Right kidney (tissue), 1 donor: ENCODE data around the gene EIF4G3.
A peak's percentile ranks its signal among the peaks of the same experiment; 100 is the strongest.
"Not testable (repeated sequence)": the region's sequence is repeated elsewhere in the genome, so short reads cannot be mapped to it uniquely, and the experiment has no call there.

Experiments used
- DNase-seq: peaks from one replicate; pipeline ENCODE4 v3.0.0-alpha.2; 2016

The EIF4G3 gene

DNA sequence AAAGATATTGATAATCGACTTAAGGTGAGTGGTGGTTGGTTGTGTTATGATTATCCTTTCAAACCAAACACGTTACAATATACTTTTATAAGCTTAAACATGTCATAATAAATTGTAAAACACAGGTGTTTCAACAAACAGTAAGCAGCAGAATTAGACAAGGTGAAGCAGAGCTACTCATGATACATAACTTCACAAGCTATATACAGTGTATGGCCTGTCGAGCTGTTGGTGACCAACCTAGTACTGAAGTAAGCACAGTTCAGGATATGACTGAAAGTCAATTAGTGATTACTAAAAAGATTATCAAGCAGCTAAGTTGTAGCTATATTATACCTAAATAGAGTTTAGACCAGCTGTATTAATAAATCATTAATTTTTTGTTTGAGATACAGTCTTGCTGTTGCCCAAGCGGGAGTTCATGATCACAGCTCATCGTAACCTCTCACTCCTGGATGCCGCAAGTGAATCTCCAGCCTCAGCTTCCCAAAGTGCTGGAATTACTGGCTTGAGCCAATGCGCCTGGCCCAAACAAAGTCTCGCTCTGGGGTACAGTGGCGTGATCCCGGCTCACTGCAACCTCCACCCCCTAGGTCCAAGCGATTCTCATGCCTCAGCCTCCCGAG, 148.1 kb downstream of the EIF4G3 start:
- no peak for DNase-seq

DNA sequence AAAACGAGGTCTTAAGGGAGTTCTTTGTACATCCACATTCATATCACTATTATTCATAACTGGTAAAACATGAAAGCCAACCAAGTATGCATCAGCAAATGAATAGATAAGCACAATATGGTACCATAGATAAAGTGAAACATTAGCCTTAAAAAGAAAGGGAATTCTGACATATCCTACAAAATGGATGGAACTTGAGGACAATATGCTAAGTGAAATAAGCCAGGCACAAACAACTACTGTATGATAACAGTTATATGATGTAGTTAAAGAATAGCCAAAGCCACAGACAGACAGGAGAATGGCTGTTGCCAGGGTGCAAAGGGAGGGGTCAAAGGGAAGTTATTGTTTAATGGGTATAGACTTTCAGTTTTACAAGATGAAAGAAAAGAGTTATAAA, 148.9 kb downstream of the EIF4G3 start:
- DNase-seq: no peak

- no peak for DNase-seq
Observed at GRCh38 chr1:21024918-21025317, 151.8 kb downstream of the EIF4G3 start.

- DNase-seq: not testable (repeated sequence)
Observed at GRCh38 chr1:21024136-21024896, 152.4 kb downstream of the EIF4G3 start.

DNA sequence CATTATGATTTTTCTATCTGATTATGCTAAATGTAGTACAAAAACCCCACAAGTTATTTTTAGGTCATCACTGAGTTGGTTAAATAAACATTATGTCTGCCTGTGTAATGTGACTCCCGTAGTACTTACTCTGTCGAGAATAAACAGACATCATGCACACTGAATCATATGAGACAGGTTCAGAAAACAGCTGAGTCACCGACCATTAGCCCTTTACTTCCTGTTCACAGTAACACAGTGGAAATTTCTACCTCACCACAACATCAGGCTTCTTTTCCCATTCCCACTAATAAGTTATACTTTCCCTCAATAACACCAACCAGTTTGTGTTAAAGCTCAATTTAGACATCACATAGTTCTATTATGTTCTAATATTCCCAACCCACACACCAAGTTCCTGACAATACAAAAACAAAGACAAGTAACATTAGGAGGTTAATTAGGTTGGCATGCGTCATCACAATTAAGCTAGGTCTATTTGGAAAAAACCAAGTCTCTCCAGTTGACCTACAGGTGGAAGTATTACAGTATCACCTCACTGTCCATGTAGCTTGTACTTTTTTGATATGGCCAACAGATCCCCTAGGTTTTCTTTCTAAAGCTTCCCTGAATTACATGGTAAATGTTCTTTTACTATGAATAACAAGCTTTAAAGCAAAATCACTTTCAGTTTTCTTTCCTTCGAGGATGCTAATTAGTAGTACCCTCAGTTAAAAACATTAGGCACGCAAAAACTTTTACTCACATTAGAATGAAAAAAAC, 154.2 kb downstream of the EIF4G3 start:
- peak; percentile 17 for DNase-seq

DNA sequence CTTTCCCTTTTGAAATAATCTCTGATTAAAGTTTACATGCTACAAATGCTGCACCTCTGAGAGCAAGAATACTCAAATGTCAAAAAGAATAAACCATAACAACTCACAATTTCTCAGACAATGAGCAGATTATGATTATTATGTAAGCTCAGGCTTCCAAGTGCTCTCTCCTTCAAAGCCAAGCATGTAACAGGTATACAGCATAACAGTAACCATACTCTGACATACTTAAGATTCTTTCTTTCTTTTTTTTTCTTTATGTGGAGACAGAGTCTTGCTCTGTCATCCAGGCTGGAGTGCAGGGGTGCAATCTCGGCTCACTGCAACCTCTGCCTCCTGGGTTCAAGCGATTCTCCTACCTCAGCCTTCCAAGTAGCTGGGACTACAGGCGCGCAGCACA, 155.4 kb downstream of the EIF4G3 start:
- DNase-seq: no peak

DNA sequence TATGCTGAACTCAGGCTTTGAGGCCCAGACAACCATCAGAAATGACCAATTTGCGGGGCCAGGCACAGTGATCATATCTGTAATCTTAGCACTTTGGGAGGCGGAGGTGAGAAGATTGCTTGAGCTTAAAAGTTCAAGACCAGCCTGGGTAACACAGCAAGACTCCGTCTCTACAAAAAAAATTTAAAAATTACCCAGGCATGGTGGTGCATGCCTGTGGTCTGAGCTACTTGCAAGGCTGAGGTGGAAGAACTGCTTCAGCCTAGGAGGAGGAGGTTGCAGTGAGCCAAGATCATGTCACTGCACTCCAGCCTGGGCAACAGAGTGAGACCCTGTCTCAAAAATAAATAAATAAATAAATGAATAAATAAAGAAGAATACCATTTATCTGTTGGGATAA, 156.5 kb downstream of the EIF4G3 start:
- no peak for DNase-seq

DNA sequence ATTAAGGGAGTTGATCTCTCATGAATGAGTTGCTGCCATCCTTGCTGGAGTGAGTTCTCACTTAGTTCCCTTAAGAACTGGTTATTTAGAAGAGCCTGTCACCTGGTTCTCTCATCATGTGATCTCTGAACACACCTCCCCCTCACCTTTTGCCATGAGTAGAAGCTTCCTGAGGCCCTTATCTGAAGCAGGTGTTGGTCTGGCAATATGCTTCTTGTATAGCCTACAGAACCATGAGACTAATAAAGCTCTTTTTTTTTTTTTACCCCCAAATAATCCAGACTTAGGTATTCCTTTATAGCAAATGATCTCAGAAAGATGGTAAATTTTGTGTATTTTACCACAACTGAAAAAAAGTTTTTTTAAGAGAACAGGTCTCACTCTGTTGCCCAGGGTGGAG, 158.0 kb downstream of the EIF4G3 start:
- no peak for DNase-seq

- no peak for DNase-seq
Observed at GRCh38 chr1:21013510-21013909, 163.2 kb downstream of the EIF4G3 start.

- DNase-seq: peak; percentile 9
Observed at GRCh38 chr1:21012937-21013336, 163.8 kb downstream of the EIF4G3 start.

- DNase-seq: no peak
Observed at GRCh38 chr1:21007876-21008275, 168.8 kb downstream of the EIF4G3 start.

- no peak for DNase-seq
Observed at GRCh38 chr1:21005466-21006239, 171.0 kb downstream of the EIF4G3 start.

DNA sequence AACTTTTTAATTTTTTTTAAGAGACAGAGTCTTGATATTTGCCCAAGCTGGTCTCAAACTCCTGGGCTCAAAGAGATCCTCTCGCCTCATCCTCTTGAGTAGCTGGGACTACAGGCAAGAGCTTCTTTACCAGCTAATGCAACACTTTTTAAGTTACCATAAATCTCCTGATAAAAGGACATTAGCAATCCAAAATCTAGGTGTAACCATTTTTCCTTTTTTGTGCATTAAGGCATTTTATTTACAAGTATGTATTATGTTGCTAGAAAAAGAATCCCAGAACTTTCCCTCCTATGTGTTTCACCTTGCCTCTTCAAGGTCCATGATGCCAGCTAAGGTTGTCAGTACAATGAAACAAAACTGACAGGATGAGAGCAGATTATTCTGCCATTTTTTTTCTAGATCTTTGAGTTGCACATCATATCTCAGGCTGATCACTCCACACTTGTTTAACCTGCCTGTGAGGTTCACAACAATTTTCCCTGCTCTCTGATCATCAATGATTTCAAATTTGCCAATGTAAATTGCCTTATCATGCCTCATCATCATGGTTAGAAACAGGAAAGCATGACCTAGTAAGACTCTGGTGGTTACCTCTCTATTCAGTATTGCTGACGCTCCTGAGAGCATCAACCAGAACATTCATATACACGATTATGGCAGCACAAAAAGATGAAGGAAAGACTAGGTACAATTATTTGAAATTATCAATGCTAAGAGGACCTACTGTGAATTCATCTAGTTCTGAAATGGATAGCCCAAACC, 173.2 kb downstream of the EIF4G3 start:
- DNase-seq: no peak

GRCh38 chr1:21001042-21001441, 175.7 kb downstream of the EIF4G3 start:
- DNase-seq: no peak

DNA sequence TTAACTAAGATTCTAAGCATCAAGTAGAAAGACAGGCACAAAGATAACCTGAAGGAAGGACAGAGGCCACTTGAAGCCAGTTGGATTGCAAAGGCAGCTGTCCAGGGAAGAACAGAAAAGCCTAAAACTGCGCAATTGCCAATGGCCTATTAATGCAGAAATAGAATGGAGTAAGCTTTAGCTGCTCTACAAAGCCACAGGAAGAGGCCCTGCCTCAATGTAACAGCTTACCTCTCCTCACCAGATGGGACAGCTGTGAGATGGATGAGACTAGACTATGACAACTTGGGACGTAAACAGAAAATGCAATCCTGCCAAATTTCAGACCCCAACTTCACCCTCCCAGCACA, 176.5 kb downstream of the EIF4G3 start:
- no peak for DNase-seq

DNA sequence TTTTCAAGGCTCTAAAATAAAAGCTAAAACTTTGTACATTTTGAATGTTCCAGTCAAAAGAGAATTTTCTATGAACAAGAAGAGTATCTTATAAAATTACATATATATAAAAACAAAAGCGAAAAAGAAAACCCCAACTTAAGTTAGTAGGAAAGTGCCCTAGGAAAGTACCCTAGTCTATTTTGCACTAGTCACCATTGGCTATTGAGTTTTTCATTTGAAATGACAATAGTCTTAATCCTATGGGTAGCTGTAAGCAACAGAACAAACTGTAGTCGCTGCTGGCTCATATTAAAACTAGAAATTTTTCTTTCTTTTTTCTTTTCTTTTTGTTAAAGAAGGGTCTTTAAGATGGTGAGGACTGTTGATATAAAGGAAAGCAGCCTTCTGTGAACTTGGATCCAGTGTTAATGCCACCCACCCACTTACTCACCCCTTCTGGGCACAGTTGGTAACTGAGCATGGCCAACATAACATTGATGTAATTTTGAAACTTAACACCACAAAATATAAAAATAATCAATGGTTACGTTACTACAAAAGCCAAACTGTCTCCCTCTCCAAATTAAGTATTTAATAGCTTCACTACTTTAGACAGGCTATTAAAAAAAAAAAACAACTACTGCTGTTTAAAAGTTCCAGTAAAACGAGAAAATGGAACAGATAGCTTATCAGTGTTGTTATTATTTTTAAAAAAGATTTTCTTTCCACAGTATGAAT, 177.0 kb downstream of the EIF4G3 start:
- DNase-seq: no peak

- DNase-seq: no peak
Observed at GRCh38 chr1:20998826-20999225, 177.9 kb downstream of the EIF4G3 start.

DNA sequence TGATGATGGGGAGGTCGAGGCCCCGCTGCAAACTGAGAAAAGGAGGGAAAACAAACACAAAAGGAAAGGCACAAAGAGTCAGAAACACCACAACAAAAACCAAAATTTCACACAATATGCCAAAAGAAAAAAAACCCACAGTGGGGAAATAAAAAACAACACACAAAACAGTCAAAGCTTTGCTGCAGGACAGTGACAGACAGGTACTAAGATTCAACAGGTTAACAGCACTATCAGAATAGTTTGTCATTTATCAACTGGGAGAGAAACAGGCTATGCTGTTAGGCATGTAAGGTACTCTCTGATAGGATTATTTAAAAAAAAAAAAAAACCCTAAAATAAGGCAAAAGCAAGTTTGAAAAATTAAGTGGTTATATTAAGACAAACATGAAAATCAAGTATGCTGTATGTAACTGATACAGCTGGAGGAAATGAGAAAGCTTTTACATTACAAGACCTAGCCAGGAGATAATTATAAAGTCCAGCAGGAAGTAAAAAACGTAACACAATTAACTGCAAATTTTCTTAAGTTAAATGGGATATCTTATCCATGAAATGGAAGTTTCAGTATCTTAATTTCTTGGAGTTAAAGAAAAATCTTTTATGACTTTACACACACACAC, 179.0 kb downstream of the EIF4G3 start:
- DNase-seq: no peak

DNA sequence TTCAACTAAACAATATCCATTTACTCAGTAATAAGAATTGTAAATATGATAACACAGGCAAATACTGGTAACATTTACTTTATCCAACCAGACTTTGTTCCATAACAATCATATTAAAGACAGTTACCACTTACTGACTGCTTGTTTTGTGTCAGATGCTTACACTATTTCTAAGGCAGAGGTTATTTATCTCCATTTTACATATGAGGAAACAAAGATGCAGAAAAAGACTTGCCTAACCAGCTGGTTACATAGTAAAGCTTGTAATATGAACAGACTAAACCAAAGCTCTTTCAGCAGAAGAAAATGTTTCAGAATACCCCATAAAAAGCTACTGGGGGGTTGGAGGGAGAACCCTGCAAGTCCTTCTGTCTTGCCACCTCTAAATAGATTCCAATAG, 180.1 kb downstream of the EIF4G3 start:
- no peak for DNase-seq

DNA sequence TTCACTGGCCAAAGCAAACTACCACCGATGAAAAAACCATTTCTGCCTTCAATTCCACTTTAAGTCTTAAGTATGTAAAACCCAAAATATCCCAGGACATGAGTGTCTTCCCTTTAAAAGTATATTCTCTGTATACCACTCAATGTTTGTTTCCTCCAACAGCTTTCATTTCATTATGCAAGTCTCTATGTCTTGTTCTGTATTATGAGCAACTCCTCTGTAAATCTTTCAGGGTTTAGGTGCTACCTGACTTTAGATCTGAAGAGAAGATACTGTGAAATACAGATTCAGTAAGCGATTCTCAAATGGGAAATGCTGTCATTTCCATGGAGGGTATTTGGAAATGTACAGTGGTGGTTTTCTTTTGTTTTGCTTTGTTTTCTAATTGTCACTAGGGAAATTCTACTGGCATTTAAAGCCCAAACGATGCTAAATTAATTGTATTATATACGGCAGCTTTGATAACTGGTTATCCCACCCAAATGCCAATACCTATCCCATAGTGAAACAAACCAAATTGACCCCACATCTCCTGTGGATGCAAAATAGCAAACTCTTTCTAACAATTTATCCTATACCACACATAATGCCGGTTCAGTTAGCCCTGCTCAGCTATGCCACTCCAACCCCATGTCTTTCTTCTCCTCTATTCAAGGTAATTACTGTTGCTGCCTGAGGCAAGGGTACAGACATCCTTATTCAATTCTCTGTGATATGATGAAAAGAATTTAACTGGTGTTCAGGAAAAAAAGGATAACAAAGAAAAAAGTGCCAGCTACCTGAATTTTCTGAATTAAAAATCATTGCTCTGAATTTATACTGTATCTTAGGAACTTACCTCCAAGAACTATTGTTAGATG, 182.8 kb downstream of the EIF4G3 start:
- no peak for DNase-seq
